Uterus (tissue), 4 donors: ENCODE measurements around the gene ADCY10. TPM values are rescaled to one million over a fixed set of nuclear protein-coding genes. Genes with fewer than 3 reads are reported as not detected.

ENCODE experiments used
- DNase-seq, 2 donors: peaks; one replicate each; pipeline ENCODE4 v3.0.0-alpha.2; 2019 to 2020
- H3K27ac ChIP-seq, 2 donors: fragments of 200-600 bp; sonication (generic); 1 replicate in 1 of 2; 2 replicates in 1 of 2; pipeline ENCODE4 v1.5.1; 2016 to 2018
- H3K27me3 ChIP-seq, 2 donors: fragments of 200-600 bp; sonication (generic); one replicate each; pipeline ENCODE4 v1.5.1; 2018 to 2019; ENCODE audit warnings: control low read depth in 1 of 2
- H3K36me3 ChIP-seq, 2 donors: fragments of 200-600 bp; sonication (generic); one replicate each; pipeline ENCODE4 v1.5.1; 2019; ENCODE audit warnings: control low read depth in 1 of 2
- H3K4me1 ChIP-seq, 2 donors: fragments of 200-600 bp; sonication (generic); one replicate each; pipeline ENCODE4 v1.5.1; 2018 to 2019; ENCODE audit warnings: control low read depth in 1 of 2
- H3K4me3 ChIP-seq, 2 donors: fragments of 200-600 bp; sonication (generic); 1 replicate in 1 of 2; 2 replicates in 1 of 2; pipeline ENCODE4 v1.5.1; 2018 to 2019; ENCODE audit warnings: mild to moderate bottlenecking in 1 of 2
- H3K9me3 ChIP-seq, 2 donors: fragments of 200-600 bp; sonication (generic); one replicate each; pipeline ENCODE4 v1.5.1; 2019; ENCODE audit warnings: control low read depth in 1 of 2
- POLR2A ChIP-seq, 2 donors: fragments of 450-650 bp; IDR thresholded peaks; one replicate each; pipeline ENCODE4 v1.6.1; 2016; ENCODE audit warnings: antibody characterized with exemption in 2 of 2, mild to moderate bottlenecking in 1 of 2, moderate library complexity in 1 of 2
- intact Hi-C: fragments of 100-400 bp; cut with DNase I; formaldehyde crosslinking; loops from one replicate; pipeline ENCODE4 v1.15.1; 2023; ENCODE audit warnings: low total_unique reads
- total RNA-seq, 4 donors: library from RNA; depleted of rRNA in 3 of 4; stranded (reverse); fragments of >200 nt in 3 of 4; gene quantifications; one replicate each; pipeline versions ENCODE4 v1.1.0 to v1.2.4, GENCODE V29; 2014 to 2023
- TF ChIP-seq, protein P1 (sequence below), 4 experiments: fragments of 200-600 bp in 2 of 4; fragments of 450-650 bp in 2 of 4; sonication (generic) in 2 of 4; IDR thresholded peaks; one replicate each; pipeline ENCODE4 v1.5.1; 2016 to 2019; ENCODE audit warnings: antibody characterized with exemption in 4 of 4, mild to moderate bottlenecking in 2 of 4, moderate library complexity in 1 of 4
- donor health status: DM: yes; HTN: yes; CAD: no.

ADCY10 gene
- total RNA-seq, 4 donors from 2014 or later: 0.26 to 1.2 (median 0.52) TPM

- Histone ChIP-seq H3K4me3 (no peak overlapping the region), H3K4me1 (no peaks in the 10 kb centered on the region), H3K36me3 (no peaks in the 10 kb centered on the region), H3K9me3 (no peaks in the 10 kb centered on the region), H3K27me3 (no peaks in the 10 kb centered on the region), H3K27ac (no peak overlapping the region)
- no peak for TF ChIP-seq POLR2A (IDR thresholded peaks at IDR 0.05)
- intact Hi-C loops: no loop called here
- DNase-seq: no peak
These were observed 52.1 kb downstream of the ADCY10 start for GRCh38 chr1:167861664-167862381.

DNA sequence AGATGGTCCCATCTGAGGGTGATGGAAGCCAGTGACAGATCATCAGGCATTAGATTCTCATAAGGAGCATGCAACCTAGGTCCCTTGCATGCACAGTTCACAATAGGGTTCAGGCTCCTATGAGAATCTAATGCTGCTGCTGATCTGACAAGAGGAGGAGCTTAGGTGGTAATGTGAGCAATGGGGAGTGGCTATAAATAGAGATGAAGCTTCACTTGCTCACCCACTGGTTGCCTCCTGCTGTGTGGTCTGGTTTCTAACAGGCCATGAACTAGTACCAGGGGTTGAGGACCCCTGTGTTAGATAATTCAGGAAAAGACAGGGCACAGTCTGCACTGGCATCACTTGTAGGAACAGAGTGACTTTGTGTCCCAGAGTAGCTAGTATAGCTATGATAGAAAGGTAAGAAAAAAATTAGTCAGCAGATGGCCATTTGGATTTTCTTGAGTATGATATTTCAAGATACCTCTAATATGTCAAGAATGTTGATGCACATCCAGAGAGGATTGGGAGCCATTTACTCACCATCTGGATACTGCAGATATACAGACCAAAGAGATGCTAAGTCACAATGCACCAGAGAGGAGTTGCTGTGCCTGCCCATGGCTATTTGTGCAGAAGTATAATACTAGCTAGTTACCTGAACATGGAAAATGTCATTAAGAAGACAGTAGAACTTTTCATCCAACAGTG, 53.6 kb downstream of the ADCY10 start:
- Histone ChIP-seq H3K9me3 (no peaks in the 10 kb centered on the region), H3K4me1 (no peaks in the 10 kb centered on the region), H3K36me3 (no peaks in the 10 kb centered on the region), H3K27me3 (no peaks in the 10 kb centered on the region), H3K4me3 (no peak overlapping the region), H3K27ac (no peak overlapping the region)
- TF ChIP-seq, protein P1, sequence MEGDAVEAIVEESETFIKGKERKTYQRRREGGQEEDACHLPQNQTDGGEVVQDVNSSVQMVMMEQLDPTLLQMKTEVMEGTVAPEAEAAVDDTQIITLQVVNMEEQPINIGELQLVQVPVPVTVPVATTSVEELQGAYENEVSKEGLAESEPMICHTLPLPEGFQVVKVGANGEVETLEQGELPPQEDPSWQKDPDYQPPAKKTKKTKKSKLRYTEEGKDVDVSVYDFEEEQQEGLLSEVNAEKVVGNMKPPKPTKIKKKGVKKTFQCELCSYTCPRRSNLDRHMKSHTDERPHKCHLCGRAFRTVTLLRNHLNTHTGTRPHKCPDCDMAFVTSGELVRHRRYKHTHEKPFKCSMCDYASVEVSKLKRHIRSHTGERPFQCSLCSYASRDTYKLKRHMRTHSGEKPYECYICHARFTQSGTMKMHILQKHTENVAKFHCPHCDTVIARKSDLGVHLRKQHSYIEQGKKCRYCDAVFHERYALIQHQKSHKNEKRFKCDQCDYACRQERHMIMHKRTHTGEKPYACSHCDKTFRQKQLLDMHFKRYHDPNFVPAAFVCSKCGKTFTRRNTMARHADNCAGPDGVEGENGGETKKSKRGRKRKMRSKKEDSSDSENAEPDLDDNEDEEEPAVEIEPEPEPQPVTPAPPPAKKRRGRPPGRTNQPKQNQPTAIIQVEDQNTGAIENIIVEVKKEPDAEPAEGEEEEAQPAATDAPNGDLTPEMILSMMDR (IDR thresholded peaks at IDR 0.05): no peak
- no peak for TF ChIP-seq POLR2A (IDR thresholded peaks at IDR 0.05)
- intact Hi-C loops: no loop called here
- no peak for DNase-seq

GRCh38 chr1:167856711-167857418, 57.1 kb downstream of the ADCY10 start:
- intact Hi-C loops: no loop called here
- no peak overlapping the region for H3K27ac ChIP-seq
- H3K9me3 ChIP-seq: no peaks in the 10 kb centered on the region
- no peaks in the 10 kb centered on the region for H3K27me3 ChIP-seq
- H3K36me3 ChIP-seq: no peaks in the 10 kb centered on the region
- TF ChIP-seq POLR2A (IDR thresholded peaks at IDR 0.05): no peak
- TF ChIP-seq, protein P1 (IDR thresholded peaks at IDR 0.05): no peak
- DNase-seq: no peak
- no peak overlapping the region for H3K4me3 ChIP-seq
- H3K4me1 ChIP-seq: no peaks in the 10 kb centered on the region

- intact Hi-C loops: no loop called here
- DNase-seq: no peak
These were observed 59.8 kb downstream of the ADCY10 start for GRCh38 chr1:167854184-167854583.

GRCh38 chr1:167849666-167850065, 64.3 kb downstream of the ADCY10 start:
- no peaks in the 10 kb centered on the region for H3K36me3 ChIP-seq
- DNase-seq: no peak
- intact Hi-C loops: no loop called here
- no peaks in the 10 kb centered on the region for H3K9me3 ChIP-seq
- no peak overlapping the region for H3K4me3 ChIP-seq
- no peak for TF ChIP-seq POLR2A (IDR thresholded peaks at IDR 0.05)
- TF ChIP-seq, protein P1 (IDR thresholded peaks at IDR 0.05): no peak
- H3K4me1 ChIP-seq: no peaks in the 10 kb centered on the region
- no peaks in the 10 kb centered on the region for H3K27me3 ChIP-seq
- H3K27ac ChIP-seq: no peak overlapping the region

More at GRCh38 chr1:167854184-167854583, 59.8 kb downstream of the ADCY10 start:
- no peak for TF ChIP-seq POLR2A (IDR thresholded peaks at IDR 0.05)
- TF ChIP-seq, protein P1 (IDR thresholded peaks at IDR 0.05): no peak
- Histone ChIP-seq H3K36me3 (no peaks in the 10 kb centered on the region), H3K4me1 (no peaks in the 10 kb centered on the region), H3K9me3 (no peaks in the 10 kb centered on the region), H3K27ac (no peak overlapping the region), H3K4me3 (no peak overlapping the region), H3K27me3 (no peaks in the 10 kb centered on the region)
